Measurements from ENCODE around the gene ASB18.
A peak's percentile ranks its signal among the peaks of the same experiment; 100 is the strongest.

GRCh38 chr2:236176417-236176816, 87.8 kb downstream of the ASB18 start:
- TF ChIP-seq NFIC (IDR thresholded peaks at IDR 0.05), result no peak
- no peak for TF ChIP-seq CREB1 (IDR thresholded peaks at IDR 0.05; ENCODE audit: low read depth)
- TF ChIP-seq EP300 (IDR thresholded peaks at IDR 0.05; ENCODE audit: borderline replicate concordance), result no peak
- no peak for TF ChIP-seq TCF12 (IDR thresholded peaks at IDR 0.05; ENCODE audit: low read depth)
- TF ChIP-seq YY1 (IDR thresholded peaks at IDR 0.05; ENCODE audit: low read depth), result no peak
- no peak for TF ChIP-seq TEAD4 (IDR thresholded peaks at IDR 0.05)
- no peak for TF ChIP-seq EGR1 (IDR thresholded peaks at IDR 0.05)
- peak; percentile 6; the same call in 1 of the 2 replicates for TF ChIP-seq RAD21 (IDR thresholded peaks at IDR 0.05; ENCODE audit: low read depth)
- TF ChIP-seq REST (IDR thresholded peaks at IDR 0.05; ENCODE audit: low read depth), result no peak
- no peak for TF ChIP-seq TAF1 (IDR thresholded peaks at IDR 0.05; ENCODE audit: low read depth)
- no peak for TF ChIP-seq MAX (IDR thresholded peaks at IDR 0.05)
- no peak for TF ChIP-seq ZBTB7A (IDR thresholded peaks at IDR 0.05; ENCODE audit: low read depth)
- no peak for TF ChIP-seq FOXM1 (IDR thresholded peaks at IDR 0.05; ENCODE audit: borderline replicate concordance, low read depth)
- TF ChIP-seq CEBPB (IDR thresholded peaks at IDR 0.05), result no peak

Data from Ishikawa (cell line).